ENCODE measurements around the gene TRPM5. TPM values are rescaled to one million over a fixed set of nuclear protein-coding genes. Genes with fewer than 3 reads are reported as not detected.

Gene TRPM5
- total RNA-seq, 1 experiment from 2014 or later: not detected

DNA sequence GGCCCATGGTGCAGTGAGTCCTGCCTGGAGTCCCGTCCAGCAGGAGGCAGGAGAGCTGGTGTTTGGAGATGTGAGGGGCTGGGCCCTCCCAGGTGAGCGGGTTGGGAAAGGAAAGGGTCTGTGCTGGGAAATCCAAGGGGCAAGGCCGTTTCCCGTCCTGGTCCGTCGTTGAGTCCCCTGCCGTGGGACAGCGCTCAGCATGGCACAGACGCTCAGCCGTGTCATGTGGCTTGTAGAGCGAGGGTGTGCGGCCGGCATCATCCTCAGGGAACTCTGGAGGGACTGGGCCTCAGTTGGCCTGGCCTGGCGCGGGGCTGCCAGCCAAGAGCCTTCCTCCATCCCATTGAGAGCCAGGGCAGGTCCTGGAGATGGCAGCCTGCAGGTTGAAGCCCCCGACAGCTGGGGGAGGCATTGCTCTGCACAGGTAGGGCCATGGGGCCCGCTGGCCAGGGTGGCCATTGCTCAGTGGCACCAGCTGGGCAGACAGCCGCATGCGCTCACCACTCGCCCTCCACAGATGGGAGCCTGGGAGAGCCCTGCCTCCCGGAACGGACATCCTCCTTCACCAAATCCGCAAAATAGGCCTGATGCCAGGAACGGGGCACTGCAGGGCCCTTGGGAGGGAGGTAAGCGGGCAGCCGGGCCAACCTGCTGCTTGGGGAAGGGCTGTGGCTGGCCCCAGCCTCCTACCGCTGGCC lies 29.2 kb upstream of the TRPM5 start:
- H3K9ac ChIP-seq (ENCODE audit: low read length): no peak overlapping the region
- no peak overlapping the region for H3K4me3 ChIP-seq (ENCODE audit: low read length)
- H3K79me2 ChIP-seq (ENCODE audit: low read length): no peaks in the 10 kb centered on the region
- no peak overlapping the region for H2AFZ ChIP-seq (ENCODE audit: low read length)
- H3K9me3 ChIP-seq (ENCODE audit: low read length): no peaks in the 10 kb centered on the region
- no peaks in the 10 kb centered on the region for H3K4me1 ChIP-seq (ENCODE audit: low read length)
- DNase-seq: no peak
- H3K9me2 ChIP-seq (replicated peaks; ENCODE audit: insufficient read depth, low read length): no peaks in the 10 kb centered on the region
- H3K36me3 ChIP-seq (ENCODE audit: insufficient read depth, low read length): no peaks in the 10 kb centered on the region
- no peaks in the 10 kb centered on the region for H3K27me3 ChIP-seq (ENCODE audit: low read length)
- no peak overlapping the region for H3K27ac ChIP-seq (ENCODE audit: low read length)
- no peaks in the 10 kb centered on the region for H4K20me1 ChIP-seq (ENCODE audit: insufficient read depth, low read depth, low read length)
- H3K4me2 ChIP-seq (ENCODE audit: low read depth, low read length, poor library complexity, severe bottlenecking): no peak overlapping the region

DNA sequence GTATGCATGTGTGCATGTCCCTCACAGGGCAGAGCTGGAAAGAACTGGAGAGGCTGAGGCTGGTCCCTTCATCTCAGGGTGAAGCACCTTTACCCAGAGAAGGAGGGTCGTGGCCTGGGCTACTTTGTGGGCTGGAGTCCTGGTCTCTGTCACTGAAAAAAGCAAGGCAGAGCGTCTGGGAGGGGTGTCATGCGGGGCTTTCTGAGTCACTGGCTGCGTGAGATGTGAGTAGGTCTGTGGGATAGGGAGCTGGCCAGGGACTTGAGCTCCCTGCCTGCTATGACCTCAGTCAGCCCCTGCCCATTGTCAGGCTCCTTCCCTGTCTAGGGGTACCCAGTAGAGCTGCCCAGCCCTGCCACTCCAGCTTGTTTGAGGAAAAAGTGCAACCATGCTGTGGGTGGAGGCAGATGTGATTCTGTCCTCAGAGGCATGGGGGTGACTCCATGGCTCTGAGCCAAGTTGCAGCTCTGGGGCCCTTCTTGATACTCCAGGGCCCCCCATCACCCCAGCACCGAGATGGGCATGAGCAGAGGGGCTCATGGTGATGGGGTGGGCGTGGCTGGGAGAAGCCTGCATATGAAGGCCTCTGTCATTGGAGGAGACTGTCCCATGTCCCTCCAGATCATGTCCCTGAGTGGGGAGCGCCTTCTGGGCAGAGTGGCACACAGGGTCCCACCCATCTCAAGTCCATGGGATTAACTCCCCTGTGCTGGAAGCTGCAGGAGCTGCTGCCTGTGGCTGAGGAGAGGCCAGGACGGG lies 28.3 kb upstream of the TRPM5 start:
- no peak for DNase-seq
- no peaks in the 10 kb centered on the region for H3K79me2 ChIP-seq (ENCODE audit: low read length)
- no peaks in the 10 kb centered on the region for H3K9me3 ChIP-seq (ENCODE audit: low read length)
- H3K36me3 ChIP-seq (ENCODE audit: insufficient read depth, low read length): no peaks in the 10 kb centered on the region
- no peaks in the 10 kb centered on the region for H3K9me2 ChIP-seq (replicated peaks; ENCODE audit: insufficient read depth, low read length)
- no peaks in the 10 kb centered on the region for H4K20me1 ChIP-seq (ENCODE audit: insufficient read depth, low read depth, low read length)
- H3K9ac ChIP-seq (ENCODE audit: low read length): no peak overlapping the region
- no peak overlapping the region for H2AFZ ChIP-seq (ENCODE audit: low read length)
- H3K27ac ChIP-seq (ENCODE audit: low read length): no peak overlapping the region
- H3K4me2 ChIP-seq (ENCODE audit: low read depth, low read length, poor library complexity, severe bottlenecking): no peak overlapping the region
- H3K27me3 ChIP-seq (ENCODE audit: low read length): no peaks in the 10 kb centered on the region
- no peak overlapping the region for H3K4me3 ChIP-seq (ENCODE audit: low read length)
- no peaks in the 10 kb centered on the region for H3K4me1 ChIP-seq (ENCODE audit: low read length)

- Histone ChIP-seq H3K9ac (ENCODE audit: low read length) (no peak overlapping the region), H3K9me2 (replicated peaks; ENCODE audit: insufficient read depth, low read length) (no peaks in the 10 kb centered on the region), H3K79me2 (ENCODE audit: low read length) (no peaks in the 10 kb centered on the region), H3K4me3 (ENCODE audit: low read length) (no peak overlapping the region), H3K27ac (ENCODE audit: low read length) (no peak overlapping the region), H3K4me1 (ENCODE audit: low read length) (no peaks in the 10 kb centered on the region), H4K20me1 (ENCODE audit: insufficient read depth, low read depth, low read length) (no peaks in the 10 kb centered on the region), H3K27me3 (ENCODE audit: low read length) (no peaks in the 10 kb centered on the region), H3K36me3 (ENCODE audit: insufficient read depth, low read length) (no peaks in the 10 kb centered on the region), H3K9me3 (ENCODE audit: low read length) (no peaks in the 10 kb centered on the region), H2AFZ (ENCODE audit: low read length) (no peak overlapping the region), H3K4me2 (ENCODE audit: low read depth, low read length, poor library complexity, severe bottlenecking) (no peak overlapping the region)
- no peak for DNase-seq
Observed at GRCh38 chr11:2471804-2472096, 27.4 kb upstream of the TRPM5 start.

DNA sequence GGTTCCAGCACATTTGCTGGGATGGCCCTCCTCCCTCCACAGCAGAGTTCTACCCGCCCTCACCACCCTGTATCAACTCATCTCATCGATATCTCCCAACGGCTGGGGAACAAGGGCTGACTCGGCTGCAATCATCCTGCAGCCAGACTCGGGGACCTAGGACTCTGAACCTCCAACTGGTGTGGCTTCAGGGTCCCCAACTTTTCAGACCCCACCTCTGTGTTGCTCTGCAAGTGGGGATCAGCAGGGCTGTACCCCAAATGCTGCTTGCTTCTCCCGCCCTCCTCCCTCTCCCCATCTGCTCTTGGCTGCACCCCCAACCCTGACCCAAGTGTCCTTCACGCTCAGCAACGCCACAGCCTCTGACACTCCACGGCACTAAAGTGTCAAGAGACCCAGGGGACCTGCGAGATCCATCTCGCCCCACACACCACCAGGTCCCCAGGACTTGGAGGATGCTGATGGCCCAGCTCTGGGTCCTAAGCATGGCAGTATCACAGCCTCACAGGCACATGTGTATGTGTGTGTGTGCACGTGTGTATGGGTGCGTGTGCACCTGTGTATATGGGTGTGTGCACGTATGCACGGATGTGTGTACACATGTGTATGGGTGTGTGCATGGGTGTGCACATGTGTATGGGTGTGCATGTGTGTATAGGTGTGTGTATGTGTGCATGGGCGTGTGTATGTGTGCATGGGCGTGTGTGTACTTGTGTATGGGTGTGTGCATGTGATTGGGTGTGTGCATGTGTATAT lies 26.9 kb upstream of the TRPM5 start:
- Histone ChIP-seq H3K36me3 (ENCODE audit: insufficient read depth, low read length) (no peaks in the 10 kb centered on the region), H3K4me2 (ENCODE audit: low read depth, low read length, poor library complexity, severe bottlenecking) (no peak overlapping the region), H3K9me2 (replicated peaks; ENCODE audit: insufficient read depth, low read length) (no peaks in the 10 kb centered on the region), H3K79me2 (ENCODE audit: low read length) (no peaks in the 10 kb centered on the region), H3K4me1 (ENCODE audit: low read length) (no peaks in the 10 kb centered on the region), H3K27ac (ENCODE audit: low read length) (no peak overlapping the region), H2AFZ (ENCODE audit: low read length) (no peak overlapping the region), H4K20me1 (ENCODE audit: insufficient read depth, low read depth, low read length) (no peaks in the 10 kb centered on the region), H3K4me3 (ENCODE audit: low read length) (no peak overlapping the region), H3K27me3 (ENCODE audit: low read length) (no peaks in the 10 kb centered on the region), H3K9ac (ENCODE audit: low read length) (no peak overlapping the region), H3K9me3 (ENCODE audit: low read length) (no peaks in the 10 kb centered on the region)
- DNase-seq: no peak

GRCh38 chr11:2470495-2470894 lies 26.2 kb upstream of the TRPM5 start:
- H4K20me1 ChIP-seq (ENCODE audit: insufficient read depth, low read depth, low read length): no peaks in the 10 kb centered on the region
- no peaks in the 10 kb centered on the region for H3K9me3 ChIP-seq (ENCODE audit: low read length)
- H3K36me3 ChIP-seq (ENCODE audit: insufficient read depth, low read length): no peaks in the 10 kb centered on the region
- H3K4me1 ChIP-seq (ENCODE audit: low read length): no peaks in the 10 kb centered on the region
- no peak overlapping the region for H3K9ac ChIP-seq (ENCODE audit: low read length)
- no peak overlapping the region for H3K4me2 ChIP-seq (ENCODE audit: low read depth, low read length, poor library complexity, severe bottlenecking)
- H3K79me2 ChIP-seq (ENCODE audit: low read length): no peaks in the 10 kb centered on the region
- no peak overlapping the region for H3K4me3 ChIP-seq (ENCODE audit: low read length)
- DNase-seq: no peak
- no peak overlapping the region for H3K27ac ChIP-seq (ENCODE audit: low read length)
- no peaks in the 10 kb centered on the region for H3K9me2 ChIP-seq (replicated peaks; ENCODE audit: insufficient read depth, low read length)
- no peaks in the 10 kb centered on the region for H3K27me3 ChIP-seq (ENCODE audit: low read length)
- H2AFZ ChIP-seq (ENCODE audit: low read length): no peak overlapping the region

- H3K27ac ChIP-seq (ENCODE audit: low read length): no peak overlapping the region
- no peaks in the 10 kb centered on the region for H3K9me2 ChIP-seq (replicated peaks; ENCODE audit: insufficient read depth, low read length)
- no peaks in the 10 kb centered on the region for H3K79me2 ChIP-seq (ENCODE audit: low read length)
- H3K36me3 ChIP-seq (ENCODE audit: insufficient read depth, low read length): no peaks in the 10 kb centered on the region
- H3K9me3 ChIP-seq (ENCODE audit: low read length): no peaks in the 10 kb centered on the region
- no peak for DNase-seq
- H3K4me2 ChIP-seq (ENCODE audit: low read depth, low read length, poor library complexity, severe bottlenecking): no peak overlapping the region
- H3K4me1 ChIP-seq (ENCODE audit: low read length): no peaks in the 10 kb centered on the region
- no peaks in the 10 kb centered on the region for H4K20me1 ChIP-seq (ENCODE audit: insufficient read depth, low read depth, low read length)
- H3K4me3 ChIP-seq (ENCODE audit: low read length): no peak overlapping the region
- no peak overlapping the region for H2AFZ ChIP-seq (ENCODE audit: low read length)
- H3K9ac ChIP-seq (ENCODE audit: low read length): no peak overlapping the region
- no peaks in the 10 kb centered on the region for H3K27me3 ChIP-seq (ENCODE audit: low read length)
Observed at GRCh38 chr11:2468363-2469235, 24.3 kb upstream of the TRPM5 start.

DNA sequence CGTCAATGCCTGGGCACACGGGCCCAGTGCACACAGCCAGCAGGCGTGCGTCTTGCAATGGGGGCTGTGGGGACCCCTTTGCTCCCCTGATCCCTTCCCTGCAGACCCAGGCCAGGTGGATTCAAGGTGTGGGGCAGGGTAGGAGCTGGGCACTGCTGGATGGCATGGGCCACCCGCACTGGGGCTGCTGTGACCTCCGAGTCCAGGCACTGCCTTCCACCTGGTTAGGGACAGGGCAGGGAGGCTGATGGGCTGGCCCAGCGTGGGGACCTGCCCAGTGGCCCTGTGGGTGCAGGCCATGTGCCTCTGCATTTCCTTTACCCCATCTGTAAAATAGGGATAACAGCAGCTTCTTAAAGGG lies 23.4 kb upstream of the TRPM5 start:
- no peak for DNase-seq
- no peaks in the 10 kb centered on the region for H4K20me1 ChIP-seq (ENCODE audit: insufficient read depth, low read depth, low read length)
- no peaks in the 10 kb centered on the region for H3K4me1 ChIP-seq (ENCODE audit: low read length)
- H3K27ac ChIP-seq (ENCODE audit: low read length): no peak overlapping the region
- H2AFZ ChIP-seq (ENCODE audit: low read length): no peak overlapping the region
- H3K27me3 ChIP-seq (ENCODE audit: low read length): no peaks in the 10 kb centered on the region
- no peaks in the 10 kb centered on the region for H3K36me3 ChIP-seq (ENCODE audit: insufficient read depth, low read length)
- no peaks in the 10 kb centered on the region for H3K9me2 ChIP-seq (replicated peaks; ENCODE audit: insufficient read depth, low read length)
- H3K79me2 ChIP-seq (ENCODE audit: low read length): no peaks in the 10 kb centered on the region
- no peak overlapping the region for H3K4me2 ChIP-seq (ENCODE audit: low read depth, low read length, poor library complexity, severe bottlenecking)
- H3K9ac ChIP-seq (ENCODE audit: low read length): no peak overlapping the region
- no peaks in the 10 kb centered on the region for H3K9me3 ChIP-seq (ENCODE audit: low read length)
- no peak overlapping the region for H3K4me3 ChIP-seq (ENCODE audit: low read length)

Data from Karpas-422 (cell line).